Measurements from ENCODE around the gene PLEKHM2. TPM values are rescaled to one million over a fixed set of nuclear protein-coding genes. Genes with fewer than 3 reads are reported as not detected.

PLEKHM2 gene
- total RNA-seq, 1 experiment from 2014 or later, result 38.5 TPM

DNA sequence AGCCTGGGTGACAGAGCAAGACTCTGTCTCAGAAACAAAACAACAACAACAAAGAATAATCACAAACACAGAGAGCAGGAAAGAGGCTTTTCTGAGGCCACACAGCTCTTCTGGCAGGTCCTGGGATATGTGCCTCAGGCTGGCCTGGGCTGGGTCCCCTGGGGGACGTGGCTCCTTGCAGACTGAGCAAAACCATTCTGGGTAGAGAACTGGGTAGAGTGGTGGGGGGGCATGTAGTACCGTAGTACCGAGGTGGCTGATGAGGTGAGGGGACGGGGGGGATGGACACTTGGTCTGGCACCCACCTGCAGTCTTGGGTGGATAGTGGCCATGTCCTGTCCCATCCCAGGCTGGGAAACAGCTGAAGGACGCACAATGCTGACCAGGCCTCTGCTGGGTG, 64.1 kb downstream of the PLEKHM2 start:
- no peak overlapping the region for H3K4me3 ChIP-seq (replicated peaks in 1 of 2; ENCODE audit: low read depth in 1 of 2, low read length in 2 of 2)
- no peaks in the 10 kb centered on the region for H3K79me2 ChIP-seq (ENCODE audit: insufficient read depth, low read length)
- H3K36me3 ChIP-seq (ENCODE audit: control insufficient read depth in 1 of 2, insufficient read depth in 2 of 2, low read length in 2 of 2), result no peaks in the 10 kb centered on the region
- H2AFZ ChIP-seq (ENCODE audit: low read depth, low read length, poor library complexity, severe bottlenecking), result no peak overlapping the region
- no peak overlapping the region for H3K4me2 ChIP-seq (ENCODE audit: low read length)
- H3K4me1 ChIP-seq (ENCODE audit: control insufficient read depth in 1 of 2, insufficient read depth in 2 of 2, low read length in 2 of 2), result no peaks in the 10 kb centered on the region; a peak in 1 of 4 replicates
- DNase-seq (ENCODE audit: low read depth, low spot score), result no peak
- CTCF ChIA-PET, result no interaction called here
- H3K9me2 ChIP-seq (ENCODE audit: insufficient read depth), result no peaks in the 10 kb centered on the region
- POLR2A ChIA-PET, result no interaction called here
- H3K27me3 ChIP-seq (ENCODE audit: insufficient read depth, low read length), result no peaks in the 10 kb centered on the region
- BruUV-seq (replicated peaks), result no TSS peak
- H3K27ac ChIP-seq (ENCODE audit: low read depth, low read length), result no peak overlapping the region
- H3K9me3 ChIP-seq (ENCODE audit: control insufficient read depth in 1 of 2, insufficient read depth in 1 of 2, low read depth in 1 of 2, low read length in 2 of 2), result no peaks in the 10 kb centered on the region
- H3K9ac ChIP-seq (ENCODE audit: low read length), result no peak overlapping the region
- no peak for ATAC-seq
- intact Hi-C loops (cut with micrococcal nuclease), result no loop called here
- H4K20me1 ChIP-seq (ENCODE audit: insufficient read depth), result no peaks in the 10 kb centered on the region
- no peak for TF ChIP-seq RAD21 (IDR thresholded peaks at IDR 0.05; ENCODE audit: low read depth)
- TF ChIP-seq SRF (IDR thresholded peaks at IDR 0.05; ENCODE audit: low read depth), result no peak
- no peak for TF ChIP-seq EGR1 (IDR thresholded peaks at IDR 0.05; ENCODE audit: low read depth)
- no peak for TF ChIP-seq TCF7L2 (IDR thresholded peaks at IDR 0.05; ENCODE audit: borderline replicate concordance, extremely low read depth, insufficient read depth, insufficient read length)
- TF ChIP-seq SIN3A (IDR thresholded peaks at IDR 0.05; ENCODE audit: low read depth), result no peak
- TF ChIP-seq SP1 (IDR thresholded peaks at IDR 0.05; ENCODE audit: low read depth), result no peak
- TF ChIP-seq FOSL1 (IDR thresholded peaks at IDR 0.05; ENCODE audit: low read depth), result no peak
- TF ChIP-seq, protein P1, sequence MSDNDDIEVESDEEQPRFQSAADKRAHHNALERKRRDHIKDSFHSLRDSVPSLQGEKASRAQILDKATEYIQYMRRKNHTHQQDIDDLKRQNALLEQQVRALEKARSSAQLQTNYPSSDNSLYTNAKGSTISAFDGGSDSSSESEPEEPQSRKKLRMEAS (IDR thresholded peaks at IDR 0.05), result no peak
- TF ChIP-seq ELF1 (IDR thresholded peaks at IDR 0.05; ENCODE audit: borderline replicate concordance, low read depth), result no peak
- TF ChIP-seq, protein P2, sequence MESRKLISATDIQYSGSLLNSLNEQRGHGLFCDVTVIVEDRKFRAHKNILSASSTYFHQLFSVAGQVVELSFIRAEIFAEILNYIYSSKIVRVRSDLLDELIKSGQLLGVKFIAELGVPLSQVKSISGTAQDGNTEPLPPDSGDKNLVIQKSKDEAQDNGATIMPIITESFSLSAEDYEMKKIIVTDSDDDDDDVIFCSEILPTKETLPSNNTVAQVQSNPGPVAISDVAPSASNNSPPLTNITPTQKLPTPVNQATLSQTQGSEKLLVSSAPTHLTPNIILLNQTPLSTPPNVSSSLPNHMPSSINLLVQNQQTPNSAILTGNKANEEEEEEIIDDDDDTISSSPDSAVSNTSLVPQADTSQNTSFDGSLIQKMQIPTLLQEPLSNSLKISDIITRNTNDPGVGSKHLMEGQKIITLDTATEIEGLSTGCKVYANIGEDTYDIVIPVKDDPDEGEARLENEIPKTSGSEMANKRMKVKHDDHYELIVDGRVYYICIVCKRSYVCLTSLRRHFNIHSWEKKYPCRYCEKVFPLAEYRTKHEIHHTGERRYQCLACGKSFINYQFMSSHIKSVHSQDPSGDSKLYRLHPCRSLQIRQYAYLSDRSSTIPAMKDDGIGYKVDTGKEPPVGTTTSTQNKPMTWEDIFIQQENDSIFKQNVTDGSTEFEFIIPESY (IDR thresholded peaks at IDR 0.05; ENCODE audit: extremely low read depth, insufficient replicate concordance, low read length), result no peak
- no peak for TF ChIP-seq CBX3 (IDR thresholded peaks at IDR 0.05; ENCODE audit: low read depth)
- TF ChIP-seq CEBPB (IDR thresholded peaks at IDR 0.05; ENCODE audit: low read depth), result no peak
- no peak for TF ChIP-seq POLR2A (IDR thresholded peaks at IDR 0.05; ENCODE audit: borderline replicate concordance, extremely low read depth, insufficient read depth, insufficient read length)
- no peak for TF ChIP-seq POLR2AphosphoS5 (IDR thresholded peaks at IDR 0.05; ENCODE audit: low read depth, low read length)
- RAD21 ChIA-PET (ENCODE audit: low non-redundant PET in 1 of 2, low total read pairs in 2 of 2, uncharacterized antibody in 2 of 2, unreplicated experiment in 2 of 2), result no interaction called here

Data from HCT116 (cell line).